GM12873 (cell line): ENCODE data around the gene PDIA5.

Experiments used
- CTCF ChIP-seq: IDR thresholded peaks from 2 replicates; pipeline ENCODE4 v1.5.1; 2012; ENCODE audit warnings: low read depth, mild to moderate bottlenecking, moderate library complexity, low read length, control low read depth; ENCODE audit not compliant: insufficient read depth; ENCODE audit errors: missing control alignments

The PDIA5 gene

GRCh38 chr3:123129092-123129491 is 62.3 kb downstream of the PDIA5 start:
- TF ChIP-seq CTCF: no peak

- TF ChIP-seq CTCF: no peak
Measured at GRCh38 chr3:123129532-123129931, 62.7 kb downstream of the PDIA5 start.

GRCh38 chr3:123130079-123130750 is 63.4 kb downstream of the PDIA5 start:
- no peak for TF ChIP-seq CTCF

- TF ChIP-seq CTCF: no peak
Measured at GRCh38 chr3:123134671-123135070, 67.8 kb downstream of the PDIA5 start.

GRCh38 chr3:123137001-123137400 is 70.2 kb downstream of the PDIA5 start:
- no peak for TF ChIP-seq CTCF

GRCh38 chr3:123138839-123139444 is 72.1 kb downstream of the PDIA5 start:
- no peak for TF ChIP-seq CTCF

GRCh38 chr3:123139522-123139921 is 72.7 kb downstream of the PDIA5 start:
- no peak for TF ChIP-seq CTCF
